Measurements from ENCODE around the gene LRP4. TPM values are rescaled to one million over a fixed set of nuclear protein-coding genes. Genes with fewer than 3 reads are reported as not detected.
"Not testable (repeated sequence)": the region's sequence is repeated elsewhere in the genome, so short reads cannot be mapped to it uniquely, and the experiment has no call there.

The LRP4 gene
- total and polyA plus RNA-seq, 12 donors, result 6.7 to 33.2 (median 18.7) TPM

DNA sequence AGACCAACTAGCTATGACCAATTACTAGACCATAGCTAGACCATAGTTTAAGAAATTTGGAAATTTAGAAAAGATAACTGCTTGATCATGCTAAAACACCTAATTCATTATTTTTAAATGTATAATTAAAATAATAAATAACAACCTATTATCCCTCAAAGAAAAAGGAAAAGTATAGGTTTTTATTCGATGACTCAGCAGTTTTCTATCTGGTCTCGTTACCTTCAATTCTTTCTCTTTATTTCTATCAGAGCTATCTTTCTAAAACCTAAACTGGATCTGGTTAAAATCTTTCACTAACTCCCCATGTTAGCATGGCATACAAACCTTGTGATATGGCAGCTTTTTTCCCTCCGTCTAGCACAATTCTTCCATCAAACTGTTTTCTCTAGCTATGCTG is 45.5 kb upstream of the LRP4 start:
- H3K4me1 ChIP-seq, result no peaks in the 10 kb centered on the region
- DNase-seq, result no peak
- H3K27ac ChIP-seq, result no peak overlapping the region
- intact Hi-C loops (cut with DNase I), result no loop called here
- peaks cover 0 to under 1% (median 0%) of the 10 kb centered on the region in 9 donors for H3K36me3 ChIP-seq
- TF ChIP-seq, protein P1, sequence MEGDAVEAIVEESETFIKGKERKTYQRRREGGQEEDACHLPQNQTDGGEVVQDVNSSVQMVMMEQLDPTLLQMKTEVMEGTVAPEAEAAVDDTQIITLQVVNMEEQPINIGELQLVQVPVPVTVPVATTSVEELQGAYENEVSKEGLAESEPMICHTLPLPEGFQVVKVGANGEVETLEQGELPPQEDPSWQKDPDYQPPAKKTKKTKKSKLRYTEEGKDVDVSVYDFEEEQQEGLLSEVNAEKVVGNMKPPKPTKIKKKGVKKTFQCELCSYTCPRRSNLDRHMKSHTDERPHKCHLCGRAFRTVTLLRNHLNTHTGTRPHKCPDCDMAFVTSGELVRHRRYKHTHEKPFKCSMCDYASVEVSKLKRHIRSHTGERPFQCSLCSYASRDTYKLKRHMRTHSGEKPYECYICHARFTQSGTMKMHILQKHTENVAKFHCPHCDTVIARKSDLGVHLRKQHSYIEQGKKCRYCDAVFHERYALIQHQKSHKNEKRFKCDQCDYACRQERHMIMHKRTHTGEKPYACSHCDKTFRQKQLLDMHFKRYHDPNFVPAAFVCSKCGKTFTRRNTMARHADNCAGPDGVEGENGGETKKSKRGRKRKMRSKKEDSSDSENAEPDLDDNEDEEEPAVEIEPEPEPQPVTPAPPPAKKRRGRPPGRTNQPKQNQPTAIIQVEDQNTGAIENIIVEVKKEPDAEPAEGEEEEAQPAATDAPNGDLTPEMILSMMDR (IDR thresholded peaks at IDR 0.05), result no peak
- ATAC-seq, result no peak
- WGBS, 2 donors, result 98 to 99% methylated on average over 3 of the region's 3 CpGs
- peaks cover 0 to 15% (median 0%) of the 10 kb centered on the region in 11 donors for H3K9me3 ChIP-seq
- no peaks in the 10 kb centered on the region for H3K27me3 ChIP-seq
- no peak overlapping the region for H3K4me3 ChIP-seq

DNA sequence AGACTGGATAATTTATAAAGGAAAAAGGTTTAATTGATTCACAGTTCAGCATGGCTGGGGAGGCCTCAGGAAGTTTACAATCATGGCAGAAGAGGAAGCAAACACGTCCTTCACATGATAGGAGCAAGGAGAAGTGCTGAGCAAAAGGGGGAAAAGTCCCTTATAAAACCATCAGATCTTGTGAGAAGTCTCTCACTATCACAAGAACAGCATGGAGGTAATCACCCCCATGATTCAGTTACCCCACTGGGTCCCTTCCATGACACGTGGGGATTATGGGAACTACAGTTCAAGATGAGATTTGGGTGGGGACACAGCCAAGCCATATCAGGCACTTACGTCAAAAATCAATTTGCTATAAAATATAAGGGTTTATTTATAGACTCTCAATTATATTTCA is 43.5 kb upstream of the LRP4 start:
- intact Hi-C loops (cut with DNase I); H3K27me3 ChIP-seq; H3K27ac ChIP-seq; H3K4me3 ChIP-seq; ATAC-seq; H3K36me3 ChIP-seq; DNase-seq; H3K4me1 ChIP-seq: not testable (repeated sequence)
- H3K9me3 ChIP-seq, result peaks cover 0 to 18% (median 0%) of the 10 kb centered on the region in 11 donors
- 92 to 94% methylated on average over 3 of the region's 3 CpGs for WGBS, 2 donors

DNA sequence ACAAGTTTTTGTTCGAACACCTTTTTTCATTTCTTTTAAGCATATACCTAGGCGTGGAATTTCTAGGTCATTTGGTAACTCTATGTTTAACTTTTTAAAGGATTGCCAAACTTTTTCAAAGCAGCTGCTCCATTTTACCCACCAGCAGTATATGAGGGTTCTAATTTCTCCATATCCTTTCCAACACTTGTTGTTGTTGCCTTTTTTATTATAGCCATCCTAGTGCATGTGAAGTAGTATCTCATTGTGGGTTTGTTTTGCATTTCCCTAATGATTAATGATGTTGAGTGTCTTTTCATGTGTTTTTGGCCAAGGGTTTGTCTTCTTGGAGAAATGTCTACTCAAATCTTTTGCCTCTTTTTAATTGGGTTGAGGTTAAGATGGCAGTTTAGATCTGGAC is 42.7 kb upstream of the LRP4 start:
- WGBS, 2 donors, result 97 to 100% methylated on average over 2 of the region's 2 CpGs
- intact Hi-C loops (cut with DNase I), result no loop called here
- no peak for ATAC-seq

DNA sequence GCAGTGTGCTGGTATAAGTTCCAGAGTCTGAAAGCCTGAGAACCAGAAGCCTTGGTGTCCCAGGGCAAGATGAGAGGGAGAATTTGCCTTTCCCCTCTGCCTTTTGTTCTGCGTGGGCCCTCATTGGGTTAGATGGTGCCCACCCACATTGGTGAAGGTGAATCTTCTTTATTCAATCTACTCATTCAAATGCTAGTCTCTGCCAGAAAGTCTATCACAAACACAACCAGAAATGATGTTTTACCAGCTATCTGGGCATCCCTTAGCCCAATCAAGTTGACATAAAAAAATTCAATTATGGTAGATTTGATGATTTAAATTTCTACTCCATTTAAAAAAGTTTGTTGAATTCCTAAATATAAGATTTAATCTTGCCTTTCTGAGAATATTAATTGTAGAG is 40.4 kb upstream of the LRP4 start:
- H3K27me3 ChIP-seq, result no peaks in the 10 kb centered on the region
- H3K9me3 ChIP-seq, result peaks cover 0 to 18% (median 0%) of the 10 kb centered on the region in 11 donors
- WGBS, 2 donors, result 94 to 100% methylated on average over 1 of the region's 1 CpG
- ATAC-seq (no peak), DNase-seq (no peak)
- H3K36me3 ChIP-seq, result peaks cover 0 to 2% (median 0%) of the 10 kb centered on the region in 9 donors
- no peak overlapping the region for H3K27ac ChIP-seq
- intact Hi-C loops (cut with DNase I), result no loop called here
- H3K4me1 ChIP-seq, result no peaks in the 10 kb centered on the region
- H3K4me3 ChIP-seq, result no peak overlapping the region
- TF ChIP-seq, protein P1 (IDR thresholded peaks at IDR 0.05), result no peak

More for the DNA sequence above, 42.7 kb upstream of the LRP4 start:
- TF ChIP-seq, protein P1 (IDR thresholded peaks at IDR 0.05), result no peak
- H3K9me3 ChIP-seq, result peaks cover 0 to 18% (median 0%) of the 10 kb centered on the region in 11 donors
- H3K4me3 ChIP-seq, result no peak overlapping the region
- no peak for DNase-seq
- no peaks in the 10 kb centered on the region for H3K27me3 ChIP-seq
- H3K36me3 ChIP-seq, result peaks cover 0 to 2% (median 0%) of the 10 kb centered on the region in 9 donors
- no peak overlapping the region for H3K27ac ChIP-seq
- H3K4me1 ChIP-seq, result no peaks in the 10 kb centered on the region

DNA sequence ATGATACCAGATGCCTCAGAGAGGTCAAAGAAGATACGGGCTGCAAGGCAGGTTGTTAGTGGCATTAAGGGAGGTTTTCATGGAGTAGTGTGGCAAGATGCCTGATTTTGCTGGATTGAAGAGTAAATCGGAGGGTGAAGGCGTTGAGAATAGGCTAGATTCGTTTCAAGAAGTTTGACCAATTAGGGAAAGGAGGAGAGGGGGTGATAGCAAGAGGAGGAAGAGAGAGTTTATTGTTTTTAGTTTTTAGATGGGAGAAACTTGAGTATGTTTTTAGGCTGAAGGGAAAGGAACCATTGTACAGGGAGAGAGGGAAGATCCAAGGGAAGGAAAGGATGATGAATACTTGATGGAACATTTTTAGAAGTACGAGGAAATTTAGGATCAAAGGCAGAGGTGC is 34.7 kb upstream of the LRP4 start:
- Histone ChIP-seq H3K27ac (no peak overlapping the region), H3K4me1 (no peaks in the 10 kb centered on the region), H3K4me3 (no peak overlapping the region), H3K27me3 (no peaks in the 10 kb centered on the region), H3K36me3 (peaks cover 0 to 2% (median 0%) of the 10 kb centered on the region in 9 donors), H3K9me3 (no peaks in the 10 kb centered on the region)
- TF ChIP-seq, protein P1 (IDR thresholded peaks at IDR 0.05), result no peak
- DNase-seq, result no peak
- 89 to 92% methylated on average over 5 of the region's 5 CpGs for WGBS, 2 donors
- intact Hi-C loops (cut with DNase I), result no loop called here
- ATAC-seq, result no peak

Measured in heart right ventricle (tissue), 16 donors.